ENCODE results near the gene CALR.

The CALR gene

DNA sequence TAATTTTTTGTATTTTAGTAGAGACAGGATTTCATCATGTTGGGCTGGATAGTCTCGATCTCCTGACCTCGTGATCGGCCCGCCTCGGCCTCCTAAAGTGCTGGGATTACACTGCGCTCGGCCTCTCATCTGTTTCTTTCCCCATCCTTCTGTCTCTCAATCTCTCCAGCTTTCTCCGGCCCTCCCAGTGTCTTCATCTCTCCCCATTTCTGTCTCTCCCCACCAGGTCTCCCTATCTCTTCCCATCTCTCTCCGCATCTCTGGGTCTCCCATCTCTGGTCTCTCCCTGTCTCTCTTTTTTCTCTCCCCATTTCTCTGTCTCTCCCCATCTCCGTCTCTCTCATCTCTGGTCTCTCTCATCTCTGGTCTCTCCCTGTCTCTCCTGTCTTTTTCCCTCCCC, 44.7 kb downstream of the CALR start:
- DNase-seq (ENCODE audit: low spot score), result no peak
- TF ChIP-seq, protein P1, sequence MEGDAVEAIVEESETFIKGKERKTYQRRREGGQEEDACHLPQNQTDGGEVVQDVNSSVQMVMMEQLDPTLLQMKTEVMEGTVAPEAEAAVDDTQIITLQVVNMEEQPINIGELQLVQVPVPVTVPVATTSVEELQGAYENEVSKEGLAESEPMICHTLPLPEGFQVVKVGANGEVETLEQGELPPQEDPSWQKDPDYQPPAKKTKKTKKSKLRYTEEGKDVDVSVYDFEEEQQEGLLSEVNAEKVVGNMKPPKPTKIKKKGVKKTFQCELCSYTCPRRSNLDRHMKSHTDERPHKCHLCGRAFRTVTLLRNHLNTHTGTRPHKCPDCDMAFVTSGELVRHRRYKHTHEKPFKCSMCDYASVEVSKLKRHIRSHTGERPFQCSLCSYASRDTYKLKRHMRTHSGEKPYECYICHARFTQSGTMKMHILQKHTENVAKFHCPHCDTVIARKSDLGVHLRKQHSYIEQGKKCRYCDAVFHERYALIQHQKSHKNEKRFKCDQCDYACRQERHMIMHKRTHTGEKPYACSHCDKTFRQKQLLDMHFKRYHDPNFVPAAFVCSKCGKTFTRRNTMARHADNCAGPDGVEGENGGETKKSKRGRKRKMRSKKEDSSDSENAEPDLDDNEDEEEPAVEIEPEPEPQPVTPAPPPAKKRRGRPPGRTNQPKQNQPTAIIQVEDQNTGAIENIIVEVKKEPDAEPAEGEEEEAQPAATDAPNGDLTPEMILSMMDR (IDR thresholded peaks at IDR 0.05; ENCODE audit: extremely low read depth, missing control alignments), result no peak

DNA sequence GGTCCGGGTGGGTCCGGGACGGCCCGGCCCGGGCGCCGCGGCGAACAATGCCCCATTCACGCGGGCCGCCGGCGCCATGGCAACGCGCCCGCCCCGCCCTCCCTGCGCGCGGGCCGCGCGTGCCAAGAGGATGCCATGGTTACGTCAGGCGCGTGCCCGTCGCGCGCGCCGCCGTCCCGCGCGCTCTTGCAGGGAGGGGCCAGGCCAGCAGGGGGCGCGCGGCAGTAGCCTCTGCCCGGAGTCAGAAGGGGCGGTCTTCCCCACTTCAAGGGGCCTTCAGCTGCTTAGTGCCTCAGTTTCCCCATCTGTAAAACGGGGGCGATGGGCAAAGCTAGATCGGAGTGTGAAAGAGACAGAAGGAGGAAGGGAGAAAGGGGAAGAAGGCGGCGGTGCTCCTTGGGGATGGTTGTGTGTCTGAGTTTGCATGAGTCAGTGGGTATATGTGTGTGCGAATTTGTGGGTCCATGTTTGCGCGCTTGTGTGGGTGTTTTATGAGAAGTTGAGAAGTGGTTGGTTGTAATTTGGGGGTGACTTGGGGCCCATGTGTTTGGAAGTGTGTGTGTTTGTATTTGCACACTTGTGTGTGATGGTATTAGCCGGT, 45.2 kb downstream of the CALR start:
- peak; percentile 93 for DNase-seq (ENCODE audit: low spot score)

DNA sequence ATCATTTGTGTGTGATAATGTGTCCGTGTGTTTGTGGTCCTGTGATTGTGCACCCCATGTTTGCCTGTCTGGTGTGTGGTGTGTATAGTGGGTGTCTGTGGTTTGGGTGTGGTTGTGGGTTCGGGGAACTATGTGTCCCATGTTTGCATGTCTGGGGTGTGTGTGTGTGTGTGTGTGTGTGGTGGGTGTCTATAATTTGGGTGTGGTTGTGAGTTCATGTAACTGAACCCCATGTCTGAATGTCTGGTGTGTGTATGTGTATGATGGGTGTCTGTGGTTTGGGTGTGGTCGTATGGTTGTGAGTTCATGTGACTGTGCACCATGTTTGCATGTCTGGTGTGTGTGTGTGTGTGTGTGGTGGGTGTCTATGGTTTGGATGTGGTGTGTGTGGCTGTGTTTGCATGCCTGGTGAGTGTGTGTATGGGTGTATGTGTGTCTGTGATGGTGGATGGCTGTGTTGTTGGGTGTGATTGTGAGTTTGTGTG, 45.8 kb downstream of the CALR start:
- DNase-seq (ENCODE audit: low spot score), result no peak
- TF ChIP-seq, protein P1 (IDR thresholded peaks at IDR 0.05; ENCODE audit: extremely low read depth, missing control alignments), result no peak

More for the DNA sequence above, 45.2 kb downstream of the CALR start:
- TF ChIP-seq, protein P1 (IDR thresholded peaks at IDR 0.05; ENCODE audit: extremely low read depth, missing control alignments), result peak; percentile 78

DNA sequence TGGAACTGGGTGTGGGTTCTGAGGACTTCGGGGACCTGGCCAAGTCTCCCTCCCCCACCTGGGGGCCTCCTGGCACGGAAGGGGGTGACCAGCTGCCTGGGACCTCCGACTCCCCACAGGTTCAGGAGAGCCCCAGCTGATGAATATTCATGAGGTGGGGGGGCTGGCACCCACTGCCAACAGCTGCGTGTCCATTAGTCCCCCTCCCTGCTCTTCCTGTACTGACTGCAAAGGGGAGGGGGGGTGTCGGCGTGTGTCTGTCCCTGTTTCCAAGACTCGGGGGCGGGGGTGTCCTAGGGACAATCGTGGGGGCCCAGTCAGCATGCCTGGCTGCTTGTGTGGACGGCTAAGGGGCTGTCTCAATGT, 46.3 kb downstream of the CALR start:
- DNase-seq (ENCODE audit: low spot score), result no peak
- TF ChIP-seq, protein P1 (IDR thresholded peaks at IDR 0.05; ENCODE audit: extremely low read depth, missing control alignments), result no peak

DNA sequence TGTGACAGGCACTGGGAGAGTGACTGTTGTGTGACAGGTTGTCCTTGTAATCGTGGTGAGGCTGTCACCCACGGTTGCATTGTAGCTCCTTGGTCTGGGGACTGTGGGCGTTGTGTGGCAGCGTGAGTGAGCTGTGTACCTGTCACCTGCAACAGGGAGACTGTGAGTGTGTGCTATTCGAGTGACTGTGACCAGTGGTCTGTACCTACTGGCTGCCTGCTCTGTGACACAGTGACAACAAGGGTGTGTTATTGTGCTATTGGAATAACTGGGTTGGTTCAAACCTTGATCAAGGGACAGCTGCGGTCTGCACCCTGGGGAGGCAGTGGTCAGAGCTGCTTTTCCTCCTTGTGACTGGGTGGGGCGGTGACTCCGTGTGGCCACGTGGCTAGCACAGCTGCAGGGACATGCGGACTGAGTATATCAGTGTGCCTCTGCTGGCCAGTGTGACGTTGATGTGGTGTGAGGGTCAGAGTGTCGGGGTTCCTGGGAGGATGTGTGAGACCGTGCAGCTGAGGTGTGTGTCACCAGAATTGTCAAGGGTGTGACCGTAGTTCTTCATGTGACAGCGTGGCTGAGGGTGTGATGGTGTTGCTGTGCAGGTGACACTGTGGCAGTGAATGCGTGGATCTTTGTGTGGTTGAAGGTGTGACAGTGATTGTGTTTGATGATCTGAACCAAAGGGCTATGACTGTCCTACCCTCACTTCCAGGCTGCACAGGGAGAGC, 46.8 kb downstream of the CALR start:
- DNase-seq (ENCODE audit: low spot score), result no peak
- TF ChIP-seq, protein P1 (IDR thresholded peaks at IDR 0.05; ENCODE audit: extremely low read depth, missing control alignments), result no peak

DNA sequence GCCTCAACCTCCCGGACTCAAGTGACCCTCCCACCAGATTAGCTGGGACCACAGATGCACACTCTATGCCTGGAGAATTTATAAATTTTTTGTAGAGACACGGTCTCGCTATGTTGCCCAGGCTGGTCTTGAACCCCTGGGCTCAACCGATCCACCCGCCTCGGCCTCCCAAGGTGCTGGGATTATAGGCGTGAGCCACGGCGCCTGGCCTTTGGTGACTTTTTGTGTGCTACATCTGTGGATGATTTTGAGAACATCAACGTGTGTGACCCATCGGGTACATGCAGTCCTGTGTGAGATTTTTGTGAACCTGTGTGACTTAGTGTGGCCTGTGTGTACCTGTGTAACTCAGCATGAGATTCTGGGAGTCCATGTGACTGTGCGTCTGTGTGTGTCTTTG, 48.3 kb downstream of the CALR start:
- no peak for DNase-seq (ENCODE audit: low spot score)
- TF ChIP-seq, protein P1 (IDR thresholded peaks at IDR 0.05; ENCODE audit: extremely low read depth, missing control alignments), result no peak

DNA sequence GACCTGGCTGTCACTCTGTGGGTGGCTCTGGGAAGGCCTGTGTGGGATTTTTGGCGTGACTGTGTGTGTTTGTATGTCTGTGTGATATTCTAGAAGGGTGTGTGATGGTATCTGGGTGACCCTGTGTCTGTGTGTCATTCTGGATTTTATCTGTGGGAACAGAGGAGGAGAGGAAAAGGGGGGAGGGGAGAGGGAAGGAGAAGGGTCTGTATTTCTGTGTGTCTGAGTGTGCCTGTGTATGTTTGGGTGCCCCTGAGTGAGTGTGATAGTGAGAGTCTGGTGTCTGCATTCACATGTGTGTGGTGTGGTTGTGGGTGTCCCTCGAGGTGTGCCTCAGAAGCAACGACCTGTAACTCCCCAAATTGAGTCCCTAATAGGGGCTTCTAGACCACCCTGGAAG, 48.8 kb downstream of the CALR start:
- TF ChIP-seq, protein P1 (IDR thresholded peaks at IDR 0.05; ENCODE audit: extremely low read depth, missing control alignments), result no peak
- DNase-seq (ENCODE audit: low spot score), result no peak

Data from GM20000 (cell line).